RPMI8226 (cell line): ENCODE data around the gene CDC23.

Experiments
- DNase-seq: peaks from one replicate; pipeline ENCODE4 v3.0.0-alpha.2; 2015

CDC23 gene

GRCh38 chr5:138139781-138140090 is 73.4 kb downstream of the CDC23 start:
- DNase-seq = peak; percentile 16

DNA sequence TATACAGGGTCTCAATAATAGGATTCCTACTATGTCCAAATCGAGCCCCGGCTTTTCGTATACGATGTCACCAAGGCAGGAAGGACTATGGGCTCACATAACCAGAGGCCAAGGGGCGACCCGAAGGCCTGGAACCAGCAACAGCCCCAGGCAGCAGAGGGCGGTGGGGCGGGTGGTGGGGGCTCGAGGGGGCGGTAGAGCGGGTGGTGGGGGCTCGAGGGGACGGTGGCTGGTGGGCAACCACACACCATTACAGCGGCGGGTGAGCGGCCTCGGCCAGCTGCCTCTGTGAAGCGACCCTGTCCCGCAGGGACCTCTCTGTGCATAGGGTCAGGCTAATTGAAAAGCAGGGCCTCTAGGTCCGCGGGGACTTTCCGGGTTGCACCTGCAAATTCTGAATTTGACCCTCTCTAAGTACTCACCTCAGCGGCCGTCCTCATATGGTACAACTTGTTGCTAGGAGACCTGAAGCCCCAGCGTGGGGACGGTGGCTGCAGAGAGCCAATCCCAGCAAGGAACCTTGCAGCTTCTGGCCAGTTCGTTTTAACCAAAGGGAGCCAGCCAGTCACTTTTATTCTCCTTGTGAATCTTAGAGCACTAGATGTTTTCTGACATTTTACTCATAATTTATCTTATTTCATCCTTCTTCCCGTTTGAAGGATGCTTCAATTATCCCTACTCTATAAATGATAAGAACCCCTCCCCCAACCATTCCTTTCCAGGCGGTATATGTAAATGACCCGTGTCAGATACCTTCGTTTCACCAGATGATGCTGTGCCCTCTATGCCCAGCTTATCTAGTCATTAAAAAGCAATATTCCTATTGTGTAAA is 74.0 kb downstream of the CDC23 start, which contains the start of gene NME5:
Gene NME5 (minus strand): TSS at position 480 of the 832 bp plus-strand sequence. CDS start 648 bp downstream, outside the sequence.
- DNase-seq = peak; percentile 49
